ENCODE measurements around the gene TMEM91. TPM values are rescaled to one million over a fixed set of nuclear protein-coding genes. Genes with fewer than 3 reads are reported as not detected.

The TMEM91 gene
- total and polyA plus RNA-seq, 2 of the 13 experiments (the other 11 are each of a cell fraction or from before 2014, with no cell fraction given) = 6.3 to 10.3 TPM

DNA sequence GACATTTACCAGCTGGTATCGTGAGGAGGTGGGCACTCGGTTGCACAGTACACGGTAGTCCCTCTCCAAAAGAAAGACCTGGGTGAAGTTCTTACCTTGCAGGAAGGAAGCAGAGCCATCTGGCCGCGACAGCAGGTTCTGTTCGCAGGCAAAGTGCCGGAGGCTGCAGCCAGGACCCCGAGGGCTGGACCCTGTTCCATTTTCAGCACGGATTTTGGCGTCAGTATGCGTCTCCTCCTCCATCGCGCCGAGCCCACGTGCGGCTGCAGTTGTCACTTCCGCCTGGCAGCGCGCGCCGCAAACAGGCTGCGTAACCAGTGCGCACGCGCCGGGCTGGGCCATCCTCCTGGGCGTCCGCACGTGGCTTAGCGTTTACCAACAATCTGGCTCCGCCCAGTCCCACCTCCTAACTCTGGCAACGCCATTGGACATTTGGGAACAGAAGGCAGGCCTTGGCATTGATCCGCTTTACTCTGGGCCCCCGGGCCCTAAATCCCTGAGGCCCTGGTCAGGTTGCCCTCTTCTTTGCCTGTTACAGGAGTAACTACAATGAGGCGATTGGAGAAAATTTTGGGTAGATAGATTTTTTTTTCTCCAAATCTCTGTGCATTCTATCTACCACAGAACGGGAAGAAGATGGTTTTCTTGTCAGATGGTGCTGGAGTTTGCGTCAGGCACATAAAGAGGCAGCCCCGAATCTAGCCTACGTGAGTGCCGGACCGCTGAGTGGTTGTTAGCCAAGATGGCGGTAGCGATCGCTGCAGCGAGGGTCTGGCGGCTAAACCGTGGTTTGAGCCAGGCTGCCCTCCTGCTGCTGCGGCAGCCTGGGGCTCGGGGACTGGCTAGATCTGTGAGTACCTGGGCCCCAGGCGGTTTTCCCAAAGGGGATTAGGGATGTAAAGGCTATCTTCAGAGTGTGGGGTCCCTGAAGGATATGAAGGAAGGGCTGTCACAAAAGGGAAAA lies 21.0 kb downstream of the TMEM91 start, which contains the start of the genes BCKDHA and EXOSC5 (continued):
- TF ChIP-seq, protein P1, sequence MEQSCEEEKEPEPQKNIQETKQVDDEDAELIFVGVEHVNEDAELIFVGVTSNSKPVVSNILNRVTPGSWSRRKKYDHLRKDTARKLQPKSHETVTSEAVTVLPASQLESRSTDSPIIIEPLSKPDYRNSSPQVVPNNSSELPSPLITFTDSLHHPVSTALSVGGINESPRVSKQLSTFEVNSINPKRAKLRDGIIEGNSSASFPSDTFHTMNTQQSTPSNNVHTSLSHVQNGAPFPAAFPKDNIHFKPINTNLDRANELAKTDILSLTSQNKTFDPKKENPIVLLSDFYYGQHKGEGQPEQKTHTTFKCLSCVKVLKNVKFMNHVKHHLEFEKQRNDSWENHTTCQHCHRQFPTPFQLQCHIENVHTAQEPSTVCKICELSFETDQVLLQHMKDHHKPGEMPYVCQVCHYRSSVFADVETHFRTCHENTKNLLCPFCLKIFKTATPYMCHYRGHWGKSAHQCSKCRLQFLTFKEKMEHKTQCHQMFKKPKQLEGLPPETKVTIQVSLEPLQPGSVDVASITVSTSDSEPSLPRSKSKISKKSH (CRISPR knock-in tag; IDR thresholded peaks at IDR 0.05; ENCODE audit: borderline replicate concordance) = peak; percentile 31; the same call in 1 of the 2 replicates
- TF ChIP-seq ZNF720 (CRISPR knock-in tag; IDR thresholded peaks at IDR 0.05) (no peak), SUZ12 (IDR thresholded peaks at IDR 0.05; ENCODE audit: low read depth, low read length) (no peak), REXO4 (CRISPR knock-in tag; IDR thresholded peaks at IDR 0.05; ENCODE audit: borderline replicate concordance) (no peak), HNRNPUL1 (IDR thresholded peaks at IDR 0.05; ENCODE audit: low read depth, low read length) (no peak), SAP130 (CRISPR knock-in tag; IDR thresholded peaks at IDR 0.05; ENCODE audit: low read depth) (peak; percentile 100), MEIS1 (CRISPR knock-in tag; IDR thresholded peaks at IDR 0.05; ENCODE audit: borderline replicate concordance) (no peak), CENPT (CRISPR knock-in tag; IDR thresholded peaks at IDR 0.05; ENCODE audit: low read depth) (no peak), TAF1 (CRISPR knock-in tag; IDR thresholded peaks at IDR 0.05) (peak; percentile 71), GLI4 (CRISPR knock-in tag; IDR thresholded peaks at IDR 0.05; ENCODE audit: borderline replicate concordance) (no peak; the same call in 1 of the 2 replicates), ZNF530 (CRISPR knock-in tag; IDR thresholded peaks at IDR 0.05; ENCODE audit: low read depth) (no peak), SNAI1 (CRISPR knock-in tag; IDR thresholded peaks at IDR 0.05; ENCODE audit: borderline replicate concordance) (no peak), SMAD1 (CRISPR knock-in tag; IDR thresholded peaks at IDR 0.05; ENCODE audit: borderline replicate concordance, low read depth) (no peak), TBP (CRISPR knock-in tag; IDR thresholded peaks at IDR 0.05) (no peak), ZC3H13 (CRISPR knock-in tag; IDR thresholded peaks at IDR 0.05) (no peak), MTA3 (CRISPR knock-in tag; IDR thresholded peaks at IDR 0.05) (no peak), THAP11 (CRISPR knock-in tag; IDR thresholded peaks at IDR 0.05) (peak; percentile 91), TBL1XR1 (IDR thresholded peaks at IDR 0.05; ENCODE audit: borderline replicate concordance, low read length, partially characterized antibody) (no peak)
- TF ChIP-seq, protein P2, sequence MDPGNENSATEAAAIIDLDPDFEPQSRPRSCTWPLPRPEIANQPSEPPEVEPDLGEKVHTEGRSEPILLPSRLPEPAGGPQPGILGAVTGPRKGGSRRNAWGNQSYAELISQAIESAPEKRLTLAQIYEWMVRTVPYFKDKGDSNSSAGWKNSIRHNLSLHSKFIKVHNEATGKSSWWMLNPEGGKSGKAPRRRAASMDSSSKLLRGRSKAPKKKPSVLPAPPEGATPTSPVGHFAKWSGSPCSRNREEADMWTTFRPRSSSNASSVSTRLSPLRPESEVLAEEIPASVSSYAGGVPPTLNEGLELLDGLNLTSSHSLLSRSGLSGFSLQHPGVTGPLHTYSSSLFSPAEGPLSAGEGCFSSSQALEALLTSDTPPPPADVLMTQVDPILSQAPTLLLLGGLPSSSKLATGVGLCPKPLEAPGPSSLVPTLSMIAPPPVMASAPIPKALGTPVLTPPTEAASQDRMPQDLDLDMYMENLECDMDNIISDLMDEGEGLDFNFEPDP (CRISPR knock-in tag; conservative IDR thresholded peaks at IDR 0.05) = no peak
- TF ChIP-seq, protein P3, sequence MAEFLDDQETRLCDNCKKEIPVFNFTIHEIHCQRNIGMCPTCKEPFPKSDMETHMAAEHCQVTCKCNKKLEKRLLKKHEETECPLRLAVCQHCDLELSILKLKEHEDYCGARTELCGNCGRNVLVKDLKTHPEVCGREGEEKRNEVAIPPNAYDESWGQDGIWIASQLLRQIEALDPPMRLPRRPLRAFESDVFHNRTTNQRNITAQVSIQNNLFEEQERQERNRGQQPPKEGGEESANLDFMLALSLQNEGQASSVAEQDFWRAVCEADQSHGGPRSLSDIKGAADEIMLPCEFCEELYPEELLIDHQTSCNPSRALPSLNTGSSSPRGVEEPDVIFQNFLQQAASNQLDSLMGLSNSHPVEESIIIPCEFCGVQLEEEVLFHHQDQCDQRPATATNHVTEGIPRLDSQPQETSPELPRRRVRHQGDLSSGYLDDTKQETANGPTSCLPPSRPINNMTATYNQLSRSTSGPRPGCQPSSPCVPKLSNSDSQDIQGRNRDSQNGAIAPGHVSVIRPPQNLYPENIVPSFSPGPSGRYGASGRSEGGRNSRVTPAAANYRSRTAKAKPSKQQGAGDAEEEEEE (CRISPR knock-in tag; IDR thresholded peaks at IDR 0.05; ENCODE audit: borderline replicate concordance) = 0 out of 2 replicates have a peak, but pooled peaks have one; percentile 24
- TF ChIP-seq, protein P4, sequence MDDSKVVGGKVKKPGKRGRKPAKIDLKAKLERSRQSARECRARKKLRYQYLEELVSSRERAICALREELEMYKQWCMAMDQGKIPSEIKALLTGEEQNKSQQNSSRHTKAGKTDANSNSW (CRISPR knock-in tag; IDR thresholded peaks at IDR 0.05; ENCODE audit: borderline replicate concordance) = no peak
- TF ChIP-seq, protein P5, sequence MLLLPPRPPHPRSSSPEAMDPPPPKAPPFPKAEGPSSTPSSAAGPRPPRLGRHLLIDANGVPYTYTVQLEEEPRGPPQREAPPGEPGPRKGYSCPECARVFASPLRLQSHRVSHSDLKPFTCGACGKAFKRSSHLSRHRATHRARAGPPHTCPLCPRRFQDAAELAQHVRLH (CRISPR knock-in tag; IDR thresholded peaks at IDR 0.05; ENCODE audit: borderline replicate concordance, low read depth) = peak; percentile 82; the same call in 1 of the 2 replicates

All from HepG2 (cell line).